HG03558 (cell line): ENCODE data around the gene PRSS2.
A peak's percentile ranks its signal among the peaks of the same experiment; 100 is the strongest.
"Not testable (repeated sequence)": the region's sequence is repeated elsewhere in the genome, so short reads cannot be mapped to it uniquely, and the experiment has no call there.

Source experiments
- ATAC-seq: cut with Tn5 transposase; IDR thresholded peaks from one replicate; pipeline ENCODE4 v1.9.1; 2021; ENCODE audit warnings: moderate number of reproducible peaks; ENCODE audit not compliant: unreplicated experiment; ENCODE audit errors: extremely low read depth

PRSS2 gene

GRCh38 chr7:142754681-142755575 lies 15.8 kb upstream of the PRSS2 start:
- no peak for ATAC-seq

- not testable (repeated sequence) for ATAC-seq
These were observed 12.5 kb upstream of the PRSS2 start for GRCh38 chr7:142758312-142758711.

- ATAC-seq: no peak
These were observed 11.3 kb upstream of the PRSS2 start for GRCh38 chr7:142759433-142759832.

- no peak for ATAC-seq
These were observed 10.6 kb upstream of the PRSS2 start for GRCh38 chr7:142760071-142760642.

- ATAC-seq: not testable (repeated sequence)
These were observed 9.2 kb upstream of the PRSS2 start for GRCh38 chr7:142761606-142762005.

- no peak for ATAC-seq
These were observed 8.7 kb upstream of the PRSS2 start for GRCh38 chr7:142762104-142762503.

GRCh38 chr7:142767451-142767850 lies 3.3 kb upstream of the PRSS2 start:
- ATAC-seq: no peak

- no peak for ATAC-seq
These were observed 2.9 kb upstream of the PRSS2 start for GRCh38 chr7:142767861-142768260.

GRCh38 chr7:142768885-142769284 lies 1.9 kb upstream of the PRSS2 start:
- ATAC-seq: not testable (repeated sequence)

GRCh38 chr7:142771353-142771723 lies 568 bp downstream of the PRSS2 start:
- peak; percentile 59 for ATAC-seq

- ATAC-seq: no peak
These were observed 1.3 kb downstream of the PRSS2 start for GRCh38 chr7:142772051-142772450.

GRCh38 chr7:142772673-142773072 lies 1.9 kb downstream of the PRSS2 start:
- no peak for ATAC-seq

GRCh38 chr7:142773230-142773629 lies 2.5 kb downstream of the PRSS2 start:
- no peak for ATAC-seq

- no peak for ATAC-seq
These were observed 3.4 kb downstream of the PRSS2 start for GRCh38 chr7:142773937-142774744.

- no peak for ATAC-seq
These were observed 4.1 kb downstream of the PRSS2 start for GRCh38 chr7:142774826-142775225.

- not testable (repeated sequence) for ATAC-seq
These were observed 4.8 kb downstream of the PRSS2 start for GRCh38 chr7:142775351-142776115.

- no peak for ATAC-seq
These were observed 5.6 kb downstream of the PRSS2 start for GRCh38 chr7:142776206-142776844.

GRCh38 chr7:142776845-142777225 lies 6.1 kb downstream of the PRSS2 start:
- ATAC-seq: not testable (repeated sequence)

- no peak for ATAC-seq
These were observed 6.5 kb downstream of the PRSS2 start for GRCh38 chr7:142777318-142777717.
